Fibroblast of mammary gland (primary cell): ENCODE measurements around the gene CENPU.
A peak's percentile ranks its signal among the peaks of the same experiment; 100 is the strongest.
"Not testable (repeated sequence)": the region's sequence is repeated elsewhere in the genome, so short reads cannot be mapped to it uniquely, and the experiment has no call there.

Experiments used
- DNase-seq: peaks from one replicate; pipeline ENCODE4 v3.0.0-alpha.2; 2010; ENCODE audit warnings: low read depth
- H3K4me3 ChIP-seq: 2 replicates; pipeline ENCODE4 v1.5.1; 2011; ENCODE audit warnings: low read depth, mild to moderate bottlenecking, low read length, moderate library complexity; ENCODE audit not compliant: control insufficient read depth
- CTCF ChIP-seq: conservative IDR thresholded peaks from 2 replicates; pipeline ENCODE4 v1.5.1; 2011; ENCODE audit warnings: low read depth, low read length, inconsistent platforms; ENCODE audit not compliant: control insufficient read depth, insufficient read depth

CENPU gene

GRCh38 chr4:184743650-184744049 is 9.8 kb upstream of the CENPU start:
- no peak overlapping the region for H3K4me3 ChIP-seq
- no peak for TF ChIP-seq CTCF
- no peak for DNase-seq

GRCh38 chr4:184741651-184742050 is 7.8 kb upstream of the CENPU start:
- not testable (repeated sequence) for DNase-seq, H3K4me3 ChIP-seq

GRCh38 chr4:184740980-184741391 is 7.1 kb upstream of the CENPU start:
- TF ChIP-seq CTCF = no peak
- DNase-seq = no peak
- H3K4me3 ChIP-seq = no peak overlapping the region

- DNase-seq, H3K4me3 ChIP-seq: not testable (repeated sequence)
Measured at GRCh38 chr4:184739575-184739974, 5.7 kb upstream of the CENPU start.

GRCh38 chr4:184734758-184735157 is 862 bp upstream of the CENPU start:
- no peak for DNase-seq
- no peak for TF ChIP-seq CTCF
- H3K4me3 ChIP-seq = peak overlapping the region; percentile 80

GRCh38 chr4:184732126-184732525 is 1.8 kb downstream of the CENPU start:
- no peak overlapping the region for H3K4me3 ChIP-seq
- TF ChIP-seq CTCF = no peak
- DNase-seq = peak; percentile 74

- DNase-seq = no peak
- TF ChIP-seq CTCF = no peak
- H3K4me3 ChIP-seq = no peak overlapping the region
Measured at GRCh38 chr4:184731056-184731455, 2.8 kb downstream of the CENPU start.

GRCh38 chr4:184729946-184730345 is 4.0 kb downstream of the CENPU start:
- DNase-seq = no peak
- no peak for TF ChIP-seq CTCF
- no peak overlapping the region for H3K4me3 ChIP-seq
